HEK293T (cell line): ENCODE results near the gene BOLA2B.

Experiments used
- ELF4 ChIP-seq: fragments of 450-650 bp; IDR thresholded peaks from 2 replicates; pipeline ENCODE4 v1.6.1; 2017; ENCODE audit warnings: antibody characterized with exemption
- FOXA1 ChIP-seq: fragments of 450-650 bp; IDR thresholded peaks from 2 replicates; pipeline ENCODE4 v1.6.1; 2016; ENCODE audit warnings: mild to moderate bottlenecking
- FOXM1 ChIP-seq: fragments of 450-650 bp; IDR thresholded peaks from 2 replicates; pipeline ENCODE4 v1.6.1; 2017; ENCODE audit warnings: mild to moderate bottlenecking, borderline replicate concordance
- NFRKB ChIP-seq: fragments of 450-650 bp; IDR thresholded peaks from 2 replicates; pipeline ENCODE4 v1.6.1; 2016; ENCODE audit warnings: mild to moderate bottlenecking, moderate library complexity
- SP1 ChIP-seq: fragments of 450-650 bp; IDR thresholded peaks from 2 replicates; pipeline ENCODE4 v1.6.1; 2017
- SUZ12 ChIP-seq: fragments of 450-650 bp; IDR thresholded peaks from 2 replicates; pipeline ENCODE4 v1.6.1; 2016; ENCODE audit warnings: mild to moderate bottlenecking
- TARDBP ChIP-seq: fragments of 450-650 bp; IDR thresholded peaks from 2 replicates; pipeline ENCODE4 v1.6.1; 2016
- ZNF384 ChIP-seq: fragments of 450-650 bp; IDR thresholded peaks from 2 replicates; pipeline ENCODE4 v1.6.1; 2016
- TF ChIP-seq, protein P1 (sequence below): fragments of 450-650 bp; IDR thresholded peaks from 2 replicates; pipeline ENCODE4 v1.6.1; 2016

DNA sequence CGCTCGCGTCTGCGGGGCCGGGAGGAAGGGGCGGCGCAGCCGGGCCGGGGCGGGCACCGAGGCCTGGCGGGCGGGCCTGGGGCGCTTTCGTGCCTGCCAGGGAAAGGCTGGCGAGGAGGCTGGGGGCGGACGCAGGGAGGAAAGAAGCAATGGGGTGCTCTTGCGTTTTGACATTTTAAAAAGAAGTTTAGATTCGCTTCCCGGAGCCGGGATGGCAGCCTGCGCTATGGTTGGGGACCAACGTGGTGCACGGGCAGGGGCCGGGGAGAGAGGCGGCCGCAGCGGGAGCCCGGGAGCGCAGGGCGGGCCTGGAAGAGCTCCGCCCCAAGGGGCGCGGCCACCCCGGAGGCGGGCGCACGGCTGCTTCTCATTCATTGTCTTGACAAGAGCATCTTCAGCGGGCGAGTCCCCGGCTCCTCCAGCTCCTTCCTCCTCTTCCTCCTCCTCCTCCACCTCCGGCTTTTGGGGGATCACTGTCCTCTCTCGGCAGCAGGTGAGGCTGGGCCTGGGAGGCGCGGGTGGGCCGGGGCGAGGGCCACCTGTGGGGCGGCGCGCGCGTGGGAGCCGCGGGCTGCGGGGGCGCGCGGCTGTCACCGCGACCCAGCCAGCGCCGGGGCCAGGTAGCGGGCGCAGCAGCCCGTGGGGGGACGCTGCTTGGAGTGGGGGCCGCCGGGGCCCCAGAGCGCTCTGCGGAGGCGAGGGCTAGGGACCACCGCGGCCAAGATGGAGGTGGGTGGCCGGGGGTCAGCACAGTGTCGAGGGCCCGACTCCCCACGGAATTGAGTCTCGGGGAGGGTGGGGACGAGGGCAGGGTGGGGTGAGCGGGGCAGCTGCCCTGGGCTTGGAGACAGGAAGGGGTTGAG lies 10.0 kb downstream of the BOLA2B start, which contains the start of gene CORO1A:
- TF ChIP-seq SP1 (no peak), TARDBP (no peak), ZNF384 (no peak), NFRKB (no peak), ELF4 (no peak), FOXA1 (no peak), FOXM1 (no peak), SUZ12 (no peak)
- TF ChIP-seq, protein P1, sequence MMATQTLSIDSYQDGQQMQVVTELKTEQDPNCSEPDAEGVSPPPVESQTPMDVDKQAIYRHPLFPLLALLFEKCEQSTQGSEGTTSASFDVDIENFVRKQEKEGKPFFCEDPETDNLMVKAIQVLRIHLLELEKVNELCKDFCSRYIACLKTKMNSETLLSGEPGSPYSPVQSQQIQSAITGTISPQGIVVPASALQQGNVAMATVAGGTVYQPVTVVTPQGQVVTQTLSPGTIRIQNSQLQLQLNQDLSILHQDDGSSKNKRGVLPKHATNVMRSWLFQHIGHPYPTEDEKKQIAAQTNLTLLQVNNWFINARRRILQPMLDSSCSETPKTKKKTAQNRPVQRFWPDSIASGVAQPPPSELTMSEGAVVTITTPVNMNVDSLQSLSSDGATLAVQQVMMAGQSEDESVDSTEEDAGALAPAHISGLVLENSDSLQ, result no peak
